Measurements from ENCODE around the gene EIF4EBP2. TPM values are rescaled to one million over a fixed set of nuclear protein-coding genes. Genes with fewer than 3 reads are reported as not detected.

Gene EIF4EBP2
- total RNA-seq, result 33.0 TPM

- ATAC-seq, result peak; percentile 96
Observed at GRCh38 chr10:70404036-70404786, at the start of gene EIF4EBP2. EIF4EBP2 (plus strand) TSS chr10:70404145; CDS start chr10:70404402, 257 bp downstream.

- no peak for ATAC-seq
Observed at GRCh38 chr10:70354556-70354955, 49.4 kb upstream of the EIF4EBP2 start.

GRCh38 chr10:70355051-70356021 lies 48.6 kb upstream of the EIF4EBP2 start:
- ATAC-seq, result no peak

GRCh38 chr10:70357565-70357964 lies 46.4 kb upstream of the EIF4EBP2 start:
- ATAC-seq, result peak; percentile 35

- no peak for ATAC-seq
Observed at GRCh38 chr10:70358446-70358845, 45.5 kb upstream of the EIF4EBP2 start.

GRCh38 chr10:70359017-70359550 lies 44.9 kb upstream of the EIF4EBP2 start:
- no peak for ATAC-seq

- ATAC-seq, result no peak
Observed at GRCh38 chr10:70360215-70360614, 43.7 kb upstream of the EIF4EBP2 start.

- ATAC-seq, result no peak
Observed at GRCh38 chr10:70362328-70362727, 41.6 kb upstream of the EIF4EBP2 start.

GRCh38 chr10:70363292-70363691 lies 40.7 kb upstream of the EIF4EBP2 start:
- ATAC-seq, result no peak

- ATAC-seq, result peak; percentile 99
Observed at GRCh38 chr10:70363971-70364771, 39.8 kb upstream of the EIF4EBP2 start.

- ATAC-seq, result no peak
Observed at GRCh38 chr10:70364772-70365091, 39.2 kb upstream of the EIF4EBP2 start.

- no peak for ATAC-seq
Observed at GRCh38 chr10:70367195-70367796, 36.6 kb upstream of the EIF4EBP2 start.

- no peak for ATAC-seq
Observed at GRCh38 chr10:70368774-70369482, 35.0 kb upstream of the EIF4EBP2 start.

- no peak for ATAC-seq
Observed at GRCh38 chr10:70369498-70370018, 34.4 kb upstream of the EIF4EBP2 start.

- no peak for ATAC-seq
Observed at GRCh38 chr10:70370766-70371165, 33.2 kb upstream of the EIF4EBP2 start.

GRCh38 chr10:70371846-70372245 lies 32.1 kb upstream of the EIF4EBP2 start:
- ATAC-seq, result no peak

GRCh38 chr10:70374775-70375614 lies 28.9 kb upstream of the EIF4EBP2 start:
- no peak for ATAC-seq

GRCh38 chr10:70376436-70377378 lies 27.2 kb upstream of the EIF4EBP2 start:
- peak; percentile 90 for ATAC-seq

- peak; percentile 73 for ATAC-seq
Observed at GRCh38 chr10:70378122-70378521, 25.8 kb upstream of the EIF4EBP2 start.

All from esophagus mucosa (tissue), 1 donor.